Stomach (tissue), 4 donors: ENCODE measurements around the gene MIPEP.

Source experiments
- CTCF ChIP-seq, 7 experiments: fragments of 450-650 bp in 4 of 7; fragments of 200-600 bp in 3 of 7; sonication (generic) in 3 of 7; IDR thresholded peaks; one replicate each; pipeline ENCODE4 v1.5.1; 2016 to 2019; ENCODE audit warnings: antibody characterized with exemption in 7 of 7, control low read depth in 2 of 7, mild to moderate bottlenecking in 1 of 7
- POLR2A ChIP-seq, 4 donors: fragments of 450-650 bp; IDR thresholded peaks; one replicate each; pipeline ENCODE4 v1.6.1; 2016; ENCODE audit warnings: antibody characterized with exemption in 4 of 4, control low read depth in 2 of 4, mild to moderate bottlenecking in 1 of 4, moderate library complexity in 1 of 4

GRCh38 chr13:23909606-23910005, 20.4 kb upstream of the MIPEP start:
- TF ChIP-seq CTCF (IDR thresholded peaks at IDR 0.05) (no peak), POLR2A (IDR thresholded peaks at IDR 0.05) (no peak)
